LNCAP (cell line): ENCODE data around the gene EPGN.

Source experiments
- CTCF ChIP-seq: fragments of 450-650 bp; IDR thresholded peaks from 2 replicates; pipeline ENCODE4 v1.5.1; 2017; ENCODE audit warnings: mild to moderate bottlenecking

The EPGN gene

GRCh38 chr4:74268643-74269042 is 39.6 kb upstream of the EPGN start:
- no peak for TF ChIP-seq CTCF

- TF ChIP-seq CTCF = no peak
Observed at GRCh38 chr4:74278490-74278889, 29.8 kb upstream of the EPGN start.

GRCh38 chr4:74279716-74280115 is 28.6 kb upstream of the EPGN start:
- TF ChIP-seq CTCF = no peak

DNA sequence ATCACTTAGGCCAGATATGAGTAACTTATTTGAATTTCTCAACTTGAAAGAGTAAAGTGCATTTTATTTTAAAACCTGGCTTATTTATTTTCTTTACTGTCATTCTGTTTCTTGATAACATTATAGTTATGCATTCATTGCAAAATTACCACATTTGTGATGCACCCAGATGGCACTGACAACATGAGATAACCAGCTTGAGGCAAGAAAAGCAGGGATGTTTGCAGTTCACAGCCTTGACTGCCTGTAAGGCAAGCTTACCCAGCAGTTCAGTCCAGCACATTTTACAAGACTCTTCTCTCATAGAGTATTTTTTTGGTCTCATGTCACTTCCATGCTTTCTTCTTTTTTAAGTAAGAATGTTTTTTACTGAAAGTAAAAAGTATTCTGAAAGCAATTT is 25.3 kb upstream of the EPGN start:
- TF ChIP-seq CTCF = no peak

DNA sequence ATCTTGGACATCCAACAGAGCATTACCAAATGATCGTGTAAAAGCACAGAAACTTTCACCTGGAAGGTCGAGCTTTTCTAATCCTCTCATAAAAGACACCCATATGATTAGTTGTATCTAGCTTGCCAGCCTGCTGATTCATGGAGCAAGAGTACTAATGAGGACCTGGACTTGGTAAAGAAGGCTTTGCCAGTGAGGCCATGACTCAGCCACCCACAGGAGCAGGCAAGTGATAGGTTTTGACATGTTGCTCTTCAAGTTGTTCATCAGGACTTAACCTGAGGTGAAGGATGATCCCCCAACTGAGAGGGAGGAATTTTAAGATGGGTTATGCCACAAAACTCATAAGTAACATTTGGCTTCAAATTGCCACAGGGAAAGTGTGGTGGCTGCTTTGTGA is 24.7 kb upstream of the EPGN start:
- no peak for TF ChIP-seq CTCF

DNA sequence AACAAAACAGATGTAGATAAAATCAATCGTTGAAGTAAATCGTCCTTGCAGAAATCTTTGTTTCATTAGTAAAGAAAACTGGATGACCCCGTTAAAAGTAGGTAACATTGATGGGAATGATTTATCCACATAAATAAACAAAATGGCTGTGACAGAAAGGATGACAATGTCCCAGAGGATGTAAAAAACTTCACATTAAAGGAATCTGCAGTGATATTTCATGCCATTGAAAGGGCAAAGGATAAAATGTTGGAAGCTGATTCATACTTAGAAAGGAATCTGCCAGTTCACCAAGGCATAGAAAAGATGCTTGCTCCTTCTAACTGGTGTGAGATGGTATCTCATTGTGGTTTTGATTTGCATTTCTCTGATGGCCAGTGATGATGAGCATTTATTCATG is 24.2 kb upstream of the EPGN start:
- TF ChIP-seq CTCF = no peak

GRCh38 chr4:74287164-74287563 is 21.1 kb upstream of the EPGN start:
- TF ChIP-seq CTCF = no peak

GRCh38 chr4:74287791-74288190 is 20.5 kb upstream of the EPGN start:
- no peak for TF ChIP-seq CTCF
